SK-N-SH (cell line): Measurements from ENCODE around the gene FAM120B. TPM values are rescaled to one million over a fixed set of nuclear protein-coding genes. Genes with fewer than 3 reads are reported as not detected.

ENCODE experiments used
- CTCF ChIA-PET: fragments of 300-600, 350-600 bp; formaldehyde crosslinking; extraction: SDS; loops from one replicate; lab custom pipeline; 2021; lab: Yijun Ruan, JAX
- POLR2A ChIA-PET: fragments of 350-600 bp; sonication (Branson Sonifier 250); formaldehyde crosslinking; extraction: SDS; loops from one replicate; lab custom pipeline; 2020; ENCODE audit warnings: antibody characterized with exemption, inconsistent platforms; lab: Yijun Ruan, JAX
- DNase-seq: peaks from one replicate; pipeline ENCODE4 v3.0.0; 2012
- H2AFZ ChIP-seq: fragments of 200-600 bp; sonication (generic); 2 replicates; pipeline ENCODE4 v1.8.1; 2016; ENCODE audit warnings: antibody characterized with exemption, mild to moderate bottlenecking, low read depth
- H3F3A ChIP-seq: fragments of 200-600 bp; sonication (generic); replicated peaks from 2 replicates; pipeline ENCODE3; 2016; ENCODE audit warnings: antibody characterized with exemption, mild to moderate bottlenecking; ENCODE audit not compliant: insufficient read depth
- H3K27ac ChIP-seq, 2 experiments: fragments of 200-500 bp in 1 of 2; fragments of 200-600 bp in 1 of 2; sonication (Bioruptor generic) in 1 of 2; sonication (generic), shearing (Covaris generic) in 1 of 2; 2 replicates each; pipeline versions ENCODE4 v1.5.1 to v1.6.1; 2014 to 2016; ENCODE audit warnings: low read depth in 2 of 2, inconsistent platforms in 1 of 2, low read length in 1 of 2, mild to moderate bottlenecking in 1 of 2, mixed read lengths in 1 of 2
- H3K27me3 ChIP-seq: fragments of 200-600 bp; sonication (generic), shearing (Covaris generic); 2 replicates; pipeline ENCODE4 v1.6.1; 2016; ENCODE audit warnings: mixed run types; ENCODE audit not compliant: insufficient read depth
- H3K36me3 ChIP-seq, 2 experiments: fragments of 200-500 bp in 1 of 2; fragments of 200-600 bp in 1 of 2; sonication (Bioruptor generic) in 1 of 2; sonication (generic) in 1 of 2; replicated peaks in 1 of 2; 2 replicates each; pipeline versions ENCODE3 to v1.5.1; 2014 to 2016; ENCODE audit warnings: low read length in 1 of 2, mild to moderate bottlenecking in 1 of 2; ENCODE audit not compliant: insufficient read depth in 2 of 2, control insufficient read depth in 1 of 2
- H3K4me1 ChIP-seq, 2 experiments: fragments of 200-500 bp in 1 of 2; fragments of 200-600 bp in 1 of 2; sonication (Bioruptor generic) in 1 of 2; sonication (generic), shearing (Covaris generic) in 1 of 2; 2 replicates each; pipeline versions ENCODE4 v1.5.1 to v1.6.1; 2014 to 2016; ENCODE audit warnings: low read depth in 1 of 2, low read length in 1 of 2, mixed run types in 1 of 2; ENCODE audit not compliant: insufficient read depth in 2 of 2, control insufficient read depth in 1 of 2
- H3K4me2 ChIP-seq: fragments of 200-600 bp; sonication (generic), shearing (Covaris generic); 2 replicates; pipeline ENCODE4 v1.6.1; 2017; ENCODE audit warnings: mixed run types
- H3K4me3 ChIP-seq, 2 experiments: fragments of 200-500 bp in 1 of 2; fragments of 200-600 bp in 1 of 2; sonication (Bioruptor generic) in 1 of 2; sonication (generic), shearing (Covaris generic) in 1 of 2; 2 replicates each; pipeline versions ENCODE4 v1.5.1 to v1.8.1; 2014 to 2016; ENCODE audit warnings: low read depth in 2 of 2, inconsistent platforms in 1 of 2, low read length in 1 of 2, mild to moderate bottlenecking in 1 of 2, mixed read lengths in 1 of 2, moderate library complexity in 1 of 2
- H3K79me2 ChIP-seq: fragments of 200-600 bp; sonication (generic); 2 replicates; pipeline ENCODE4 v1.8.1; 2017; ENCODE audit warnings: mild to moderate bottlenecking; ENCODE audit not compliant: insufficient read depth
- H3K9ac ChIP-seq: fragments of 200-600 bp; sonication (generic); 2 replicates; pipeline ENCODE4 v1.6.1; 2017; ENCODE audit warnings: mixed run types
- H3K9me2 ChIP-seq: fragments of 200-600 bp; sonication (generic); 2 replicates; pipeline ENCODE4 v1.6.1; 2017; ENCODE audit warnings: mixed run types
- H3K9me3 ChIP-seq: fragments of 200-600 bp; sonication (generic); 2 replicates; pipeline ENCODE4 v1.6.1; 2017; ENCODE audit warnings: mixed run types, mild to moderate bottlenecking, moderate library complexity
- H4K20me1 ChIP-seq: fragments of 200-600 bp; sonication (generic); 2 replicates; pipeline ENCODE4 v1.6.1; 2017; ENCODE audit warnings: mild to moderate bottlenecking, mixed run types; ENCODE audit not compliant: insufficient read depth
- CHD2 ChIP-seq: fragments of 150-350 bp; IDR thresholded peaks from 2 replicates; pipeline ENCODE4 v1.6.1; 2018; ENCODE audit warnings: low read length; ENCODE audit not compliant: partially characterized antibody
- CTCF ChIP-seq: fragments of 200-600 bp; sonication (generic); IDR thresholded peaks from 2 replicates; pipeline ENCODE4 v1.6.1; 2017; ENCODE audit warnings: antibody characterized with exemption, mild to moderate bottlenecking, moderate library complexity
- EZH2phosphoT487 ChIP-seq: fragments of 200-600 bp; sonication (generic); IDR thresholded peaks from 2 replicates; pipeline ENCODE4 v1.6.1; 2017; ENCODE audit warnings: low read depth, mixed run types, mild to moderate bottlenecking, antibody characterized with exemption, moderate library complexity, borderline replicate concordance
- FOSL2 ChIP-seq: IDR thresholded peaks from 2 replicates; pipeline ENCODE4 v1.4.0; 2012; ENCODE audit warnings: low read depth, mild to moderate bottlenecking, moderate library complexity, borderline replicate concordance
- FOXM1 ChIP-seq: IDR thresholded peaks from 2 replicates; pipeline ENCODE4 v1.4.0; 2012; ENCODE audit warnings: low read depth, mild to moderate bottlenecking
- GATA2 ChIP-seq: sonication (generic); formaldehyde crosslinking; IDR thresholded peaks from 2 replicates; pipeline ENCODE4 v1.5.0; 2020; ENCODE audit warnings: mild to moderate bottlenecking, missing genetic modification reagents
- RAD21 ChIP-seq: IDR thresholded peaks from 2 replicates; pipeline ENCODE4 v1.6.1; 2012; ENCODE audit warnings: mild to moderate bottlenecking, low read length
- SMC3 ChIP-seq: IDR thresholded peaks from 2 replicates; pipeline ENCODE4 v1.6.1; 2012; ENCODE audit warnings: low read depth, low read length, improper control_type of control experiment
- TAF1 ChIP-seq: IDR thresholded peaks from 2 replicates; pipeline ENCODE4 v1.6.1; 2012; ENCODE audit warnings: low read depth, mild to moderate bottlenecking, low read length, moderate library complexity, borderline replicate concordance
- TCF12 ChIP-seq: IDR thresholded peaks from 2 replicates; pipeline ENCODE4 v1.4.0; 2012
- YY1 ChIP-seq: IDR thresholded peaks from 2 replicates; pipeline ENCODE4 v1.4.0; 2012; ENCODE audit warnings: low read depth, mild to moderate bottlenecking
- WGBS: methylation state at CpG from one replicate; pipeline ENCODE4 v1.1.6; 2017; ENCODE audit warnings: low lambda C conversion rate; 5-methylcytosine and 5-hydroxymethylcytosine counted together
- polyA plus RNA-seq, 3 experiments: library from polyadenylated mRNA; depleted of rRNA; stranded (reverse); fragments of >200 nt; gene quantifications; 2 replicates each; pipeline ENCODE4 v1.2.3, GENCODE V29; 2012
- TF ChIP-seq, protein P1 (sequence below): fragments of 150-350 bp; IDR thresholded peaks from 2 replicates; pipeline ENCODE4 v1.6.1; 2016; ENCODE audit warnings: mild to moderate bottlenecking, low read depth, low read length
- TF ChIP-seq, protein P2 (sequence below): IDR thresholded peaks from 2 replicates; pipeline ENCODE4 v1.4.0; 2012; ENCODE audit warnings: low read depth, borderline replicate concordance
- TF ChIP-seq, protein P3 (sequence below): fragments of 150-350 bp; IDR thresholded peaks from 2 replicates; pipeline ENCODE4 v1.6.1; 2017; ENCODE audit warnings: antibody characterized with exemption, low read length, low read depth, borderline replicate concordance

FAM120B gene
- polyA plus RNA-seq, 1 of the 3 experiments (the other 2 are of a cell fraction): 7.7 TPM

DNA sequence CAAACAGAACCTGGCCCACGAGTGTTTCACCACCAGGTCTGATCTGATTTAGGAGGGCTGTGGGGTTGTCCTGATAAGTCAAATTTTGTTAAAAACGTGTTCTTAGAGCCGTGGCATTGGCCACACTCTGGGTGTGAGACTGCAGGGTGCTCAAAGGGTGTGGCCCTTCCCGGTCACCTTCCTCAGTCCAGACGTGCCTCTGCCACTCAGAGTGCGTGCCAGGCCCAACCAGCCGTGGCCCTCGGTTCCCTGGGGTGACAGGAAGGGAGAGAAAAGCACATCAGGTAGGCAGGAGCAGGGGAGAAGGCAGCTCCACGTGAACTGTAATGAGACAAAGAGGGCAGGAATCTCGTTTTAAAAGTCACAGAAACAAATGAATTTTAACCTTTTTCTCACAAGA lies 115.4 kb downstream of the FAM120B start:
- H3K4me3 ChIP-seq: no peak overlapping the region

More for the DNA sequence above, 115.4 kb downstream of the FAM120B start:
- no peaks in the 10 kb centered on the region for H3K79me2 ChIP-seq
- DNase-seq: no peak
- H3K4me2 ChIP-seq: no peak overlapping the region
- H3K27ac ChIP-seq: no peak overlapping the region
- ChIA-PET CTCF (interaction anchor here (1.1 kb wide), 1 partner anchor 590 kb away, joined by 3 read pairs; no protein-coding TSS in a partner anchor), POLR2A (no interaction called here)
- no peaks in the 10 kb centered on the region for H3K9me3 ChIP-seq
- no peaks in the 10 kb centered on the region; a peak in 1 of 4 replicates for H3K4me1 ChIP-seq
- H3K36me3 ChIP-seq: no peaks in the 10 kb centered on the region
- no peaks in the 10 kb centered on the region for H3F3A ChIP-seq
- WGBS: 61% methylated on average over 8 of the region's 10 CpGs
- H3K27me3 ChIP-seq: no peaks in the 10 kb centered on the region
- H3K9ac ChIP-seq: no peak overlapping the region
- no peak overlapping the region for H2AFZ ChIP-seq
- H3K9me2 ChIP-seq: no peaks in the 10 kb centered on the region
- H4K20me1 ChIP-seq: no peaks in the 10 kb centered on the region
- TF ChIP-seq TCF12 (no peak), FOXM1 (no peak), YY1 (no peak), RAD21 (no peak), CTCF (no peak), SMC3 (no peak), FOSL2 (no peak), TAF1 (no peak), CHD2 (no peak), EZH2phosphoT487 (no peak), GATA2 (CRISPR knock-in tag) (no peak)
- TF ChIP-seq, protein P1, sequence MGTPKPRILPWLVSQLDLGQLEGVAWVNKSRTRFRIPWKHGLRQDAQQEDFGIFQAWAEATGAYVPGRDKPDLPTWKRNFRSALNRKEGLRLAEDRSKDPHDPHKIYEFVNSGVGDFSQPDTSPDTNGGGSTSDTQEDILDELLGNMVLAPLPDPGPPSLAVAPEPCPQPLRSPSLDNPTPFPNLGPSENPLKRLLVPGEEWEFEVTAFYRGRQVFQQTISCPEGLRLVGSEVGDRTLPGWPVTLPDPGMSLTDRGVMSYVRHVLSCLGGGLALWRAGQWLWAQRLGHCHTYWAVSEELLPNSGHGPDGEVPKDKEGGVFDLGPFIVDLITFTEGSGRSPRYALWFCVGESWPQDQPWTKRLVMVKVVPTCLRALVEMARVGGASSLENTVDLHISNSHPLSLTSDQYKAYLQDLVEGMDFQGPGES: no peak
- TF ChIP-seq, protein P2, sequence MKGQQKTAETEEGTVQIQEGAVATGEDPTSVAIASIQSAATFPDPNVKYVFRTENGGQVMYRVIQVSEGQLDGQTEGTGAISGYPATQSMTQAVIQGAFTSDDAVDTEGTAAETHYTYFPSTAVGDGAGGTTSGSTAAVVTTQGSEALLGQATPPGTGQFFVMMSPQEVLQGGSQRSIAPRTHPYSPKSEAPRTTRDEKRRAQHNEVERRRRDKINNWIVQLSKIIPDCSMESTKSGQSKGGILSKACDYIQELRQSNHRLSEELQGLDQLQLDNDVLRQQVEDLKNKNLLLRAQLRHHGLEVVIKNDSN: no peak
- TF ChIP-seq, protein P3, sequence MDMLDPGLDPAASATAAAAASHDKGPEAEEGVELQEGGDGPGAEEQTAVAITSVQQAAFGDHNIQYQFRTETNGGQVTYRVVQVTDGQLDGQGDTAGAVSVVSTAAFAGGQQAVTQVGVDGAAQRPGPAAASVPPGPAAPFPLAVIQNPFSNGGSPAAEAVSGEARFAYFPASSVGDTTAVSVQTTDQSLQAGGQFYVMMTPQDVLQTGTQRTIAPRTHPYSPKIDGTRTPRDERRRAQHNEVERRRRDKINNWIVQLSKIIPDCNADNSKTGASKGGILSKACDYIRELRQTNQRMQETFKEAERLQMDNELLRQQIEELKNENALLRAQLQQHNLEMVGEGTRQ: no peak
